GM19372 (cell line): ENCODE results near the gene CD24.
"Not testable (repeated sequence)": the region's sequence is repeated elsewhere in the genome, so short reads cannot be mapped to it uniquely, and the experiment has no call there.

ENCODE experiments used
- ATAC-seq: cut with Tn5 transposase; IDR thresholded peaks from one replicate; pipeline ENCODE4 v1.9.1; 2021; ENCODE audit warnings: mild to moderate bottlenecking, low read depth, moderate library complexity; ENCODE audit not compliant: unreplicated experiment

Gene CD24

GRCh38 chr6:106970769-106971168, 3.8 kb downstream of the CD24 start:
- ATAC-seq = not testable (repeated sequence)

DNA sequence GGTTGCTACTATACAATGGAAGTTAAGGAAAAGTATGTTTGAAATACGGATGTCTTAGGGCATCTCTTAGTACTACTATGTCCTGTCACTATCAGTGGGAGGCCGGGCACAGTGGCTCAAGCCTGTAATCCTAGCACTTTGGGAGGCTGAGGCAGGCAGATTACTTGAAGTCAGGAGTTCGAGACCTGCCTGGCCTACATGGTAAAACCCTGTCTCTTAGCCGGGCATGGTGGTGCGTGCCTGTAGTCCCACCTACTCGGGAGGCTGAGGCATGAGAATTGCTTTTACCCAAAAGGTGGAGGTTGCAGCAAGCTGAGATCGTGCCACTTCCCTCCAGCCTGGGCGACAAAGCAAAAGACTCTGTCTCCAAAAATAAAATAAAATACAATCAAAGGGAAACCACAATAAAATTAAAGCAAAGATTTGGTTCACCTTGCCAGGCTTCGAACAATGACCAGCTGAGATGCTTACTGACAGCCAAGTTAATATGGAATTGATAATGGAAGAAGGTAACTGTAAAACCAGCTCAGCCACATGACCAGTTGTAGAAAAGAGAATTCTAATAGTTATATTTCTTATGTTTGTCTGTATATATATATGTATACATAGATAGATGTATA, 6.5 kb downstream of the CD24 start:
- ATAC-seq = no peak

DNA sequence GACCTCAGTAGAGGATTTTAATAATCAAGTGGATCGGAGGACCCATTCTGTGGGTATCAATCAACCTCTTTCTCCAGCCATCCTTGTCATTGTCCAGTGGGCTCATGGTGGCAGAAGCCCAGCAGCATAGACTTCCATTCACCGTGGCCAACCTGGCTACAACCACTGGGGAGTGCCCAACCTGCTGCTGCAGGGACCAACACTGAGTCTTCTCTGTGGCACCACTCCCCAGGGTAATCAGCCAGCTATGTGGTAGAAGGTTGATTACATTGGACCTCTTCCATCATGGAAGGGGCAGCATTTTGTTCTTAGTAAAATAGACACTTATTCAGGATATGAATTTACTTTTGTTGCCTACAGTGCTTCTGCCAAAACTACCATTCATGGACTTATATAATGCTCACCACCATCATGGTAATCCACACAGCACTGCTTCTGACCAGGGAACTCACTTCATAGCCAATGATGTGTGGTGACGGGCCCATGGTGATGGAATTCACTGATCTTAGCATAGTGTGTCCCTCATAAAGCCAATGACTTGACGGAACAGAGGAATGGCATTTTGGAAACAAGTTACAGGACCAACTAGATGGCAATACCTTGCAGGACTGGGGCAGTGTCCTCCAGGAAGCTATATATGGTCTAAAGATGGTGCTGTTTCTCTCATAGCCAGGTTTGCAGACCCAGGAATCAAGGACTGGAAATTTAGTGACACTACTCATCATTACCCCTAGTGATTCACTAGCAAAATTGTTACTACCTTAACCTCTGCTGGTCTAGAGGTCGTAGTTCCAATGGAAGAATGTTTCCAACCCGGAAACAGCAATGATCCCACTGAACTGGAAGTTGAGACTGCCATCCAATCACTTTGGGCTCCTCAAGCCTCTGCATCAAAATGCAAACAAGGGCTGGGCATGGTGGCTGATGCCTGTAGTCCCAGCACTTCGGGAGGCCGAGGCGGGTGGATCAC, 7.6 kb downstream of the CD24 start:
- no peak for ATAC-seq

DNA sequence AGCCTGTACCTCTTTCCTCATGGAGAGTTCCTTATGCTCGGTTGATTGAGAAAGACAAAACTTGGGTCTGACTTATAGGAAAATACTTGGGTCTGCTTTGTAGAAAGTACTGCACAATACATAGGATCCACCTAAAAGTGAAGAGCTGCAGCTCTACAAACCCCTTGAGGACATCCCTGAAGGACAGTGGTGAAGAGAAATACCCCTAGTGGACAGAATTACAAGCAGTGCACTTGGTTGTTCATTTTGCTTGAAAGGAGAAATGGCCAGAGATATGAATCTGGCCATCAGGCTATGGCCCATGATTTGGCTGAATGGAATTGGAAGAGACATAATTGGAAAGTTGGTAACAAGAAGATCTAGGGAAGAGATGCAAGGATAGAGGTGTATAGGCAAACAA, 8.3 kb downstream of the CD24 start:
- no peak for ATAC-seq

GRCh38 chr6:106964954-106965353, 9.6 kb downstream of the CD24 start:
- ATAC-seq = no peak

- ATAC-seq = no peak
Measured at GRCh38 chr6:106964099-106964498, 10.4 kb downstream of the CD24 start.

DNA sequence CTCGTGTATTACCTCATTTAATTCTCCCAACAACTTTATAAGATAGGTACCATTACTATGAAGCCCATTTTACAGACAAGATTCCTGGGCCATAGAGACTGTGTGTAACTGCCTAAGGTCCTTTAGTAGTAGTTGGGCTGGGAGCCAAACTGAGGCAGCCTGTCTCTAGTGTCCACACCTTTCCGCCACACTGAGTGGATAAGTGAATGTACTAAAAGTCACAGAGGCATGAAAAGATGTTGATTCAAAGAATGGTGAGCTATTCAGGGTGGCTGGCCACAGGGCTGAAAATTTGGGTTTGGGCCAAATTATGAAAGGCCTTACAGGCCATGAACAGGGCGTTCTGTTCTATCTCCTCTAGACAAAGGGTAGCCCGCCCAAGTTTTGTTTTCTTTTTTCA, 11.0 kb downstream of the CD24 start:
- ATAC-seq = no peak

GRCh38 chr6:106961801-106962200, 12.7 kb downstream of the CD24 start:
- no peak for ATAC-seq

DNA sequence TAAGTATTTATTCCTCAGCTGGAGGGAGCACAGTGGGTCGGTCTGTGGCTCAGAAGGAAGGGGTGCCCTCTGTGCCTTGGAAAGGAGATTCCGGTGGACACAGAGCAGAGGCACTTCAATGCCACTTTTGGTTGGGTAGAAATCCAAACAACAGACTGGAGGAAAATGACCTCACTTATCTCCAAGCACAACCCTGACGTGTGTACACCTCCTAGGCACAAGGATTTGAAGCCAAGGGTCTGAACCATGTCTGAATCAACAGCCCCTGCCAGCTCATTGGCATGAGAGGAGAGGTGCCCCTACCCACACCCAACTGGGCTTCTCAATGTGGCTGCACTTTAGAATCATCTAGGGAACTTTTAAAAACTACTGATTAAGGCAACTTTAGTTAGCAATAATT, 13.4 kb downstream of the CD24 start:
- ATAC-seq = no peak

DNA sequence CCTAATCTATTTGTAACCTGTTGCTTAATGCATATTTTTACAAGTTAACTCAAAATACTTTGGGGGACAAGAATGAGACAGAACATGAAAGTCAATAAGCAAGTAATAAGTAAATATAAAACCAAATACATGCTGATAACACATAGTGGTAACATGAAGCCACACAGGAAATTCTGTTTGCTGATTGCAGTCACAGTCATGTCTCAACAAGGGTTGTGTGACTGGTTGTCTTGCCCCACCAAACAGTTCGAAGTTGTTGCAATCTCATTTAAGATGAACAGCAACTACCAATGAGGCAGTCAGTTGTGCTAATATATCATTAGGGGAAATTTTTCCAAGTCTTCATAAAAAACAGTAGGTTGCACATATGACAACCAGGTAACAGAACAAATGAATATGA, 14.5 kb downstream of the CD24 start:
- no peak for ATAC-seq

- no peak for ATAC-seq
Measured at GRCh38 chr6:106939848-106940247, 34.7 kb downstream of the CD24 start.

GRCh38 chr6:106939208-106939607, 35.3 kb downstream of the CD24 start:
- ATAC-seq = no peak

GRCh38 chr6:106927531-106928398, 46.8 kb downstream of the CD24 start:
- no peak for ATAC-seq

DNA sequence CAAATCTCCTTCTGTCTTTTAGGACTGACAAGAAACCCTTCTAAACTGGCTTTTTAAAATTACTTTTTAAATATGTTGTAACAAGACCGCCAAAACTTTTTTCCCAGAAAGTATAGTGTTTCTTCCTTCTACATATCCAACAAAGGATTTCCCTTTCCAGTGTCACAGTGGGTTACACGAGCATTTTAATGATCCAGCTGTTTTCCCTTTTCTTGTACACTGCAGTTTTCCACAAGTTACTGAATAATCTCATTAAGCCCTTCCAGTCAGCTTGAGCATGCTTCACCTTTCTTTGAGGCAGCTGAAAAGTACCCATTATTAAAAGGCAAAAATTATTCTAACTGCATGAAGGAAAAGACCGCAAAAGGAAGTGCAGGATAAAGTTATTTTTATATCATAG, 48.6 kb downstream of the CD24 start:
- no peak for ATAC-seq

DNA sequence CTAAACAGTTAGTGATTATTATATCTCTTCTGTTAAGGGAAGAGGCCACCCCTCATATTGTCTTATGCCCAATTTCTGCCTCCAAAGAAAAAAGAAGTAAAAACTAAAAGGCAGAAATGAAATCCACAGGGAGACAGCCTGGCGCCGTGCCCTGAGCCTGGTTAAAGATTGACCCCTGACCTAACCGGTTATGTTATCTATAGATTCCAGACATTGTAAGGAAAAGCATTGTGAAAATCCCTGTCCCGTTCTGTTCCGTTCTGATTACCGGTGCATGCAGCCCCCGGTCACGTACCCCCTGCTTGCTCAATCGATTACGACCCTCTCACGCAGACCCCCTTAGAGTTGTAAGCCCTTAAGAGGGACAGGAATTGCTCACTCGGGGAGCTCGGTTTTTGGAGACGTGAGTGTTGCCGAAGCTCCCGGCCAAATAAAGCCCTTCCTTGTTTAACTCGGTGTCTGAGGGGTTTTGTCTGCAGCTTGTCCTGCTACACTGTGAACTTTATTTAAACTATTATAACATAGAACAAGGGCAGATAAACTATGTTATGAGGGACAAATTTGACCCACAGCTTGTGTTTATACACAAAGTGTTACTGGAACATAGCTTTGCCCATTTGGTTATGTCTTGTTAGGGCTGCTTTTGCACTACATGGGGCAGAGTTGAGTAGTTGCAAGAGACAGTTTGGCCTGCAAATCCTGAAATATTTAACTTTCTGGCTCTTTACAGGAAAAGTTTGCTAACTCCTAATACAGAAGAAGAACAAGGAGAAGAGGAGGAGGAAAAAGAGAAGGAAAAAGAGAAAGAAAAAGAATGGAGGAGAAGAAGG, 49.6 kb downstream of the CD24 start:
- ATAC-seq = no peak

GRCh38 chr6:106922626-106923025, 51.9 kb downstream of the CD24 start:
- ATAC-seq = no peak
